Measurements from ENCODE around the gene UNG.

DNA sequence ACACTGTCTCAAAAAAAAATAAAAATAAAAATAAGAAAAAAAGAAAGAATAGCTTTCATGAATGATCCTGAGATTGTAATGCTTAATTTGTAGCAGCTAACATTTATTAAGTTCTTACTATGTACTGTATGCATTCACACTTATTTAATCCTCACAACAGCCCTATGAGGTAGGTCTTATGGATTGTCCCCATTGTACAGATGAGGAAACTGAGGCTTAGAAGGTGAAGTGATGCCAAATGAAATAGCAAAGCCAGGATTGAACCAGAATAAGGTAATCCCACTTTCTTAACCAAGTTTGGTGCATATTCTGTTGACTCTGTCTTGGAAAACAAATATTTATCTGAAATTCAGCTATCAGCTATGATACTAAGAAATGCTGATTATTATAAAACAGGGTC, 42.9 kb upstream of the UNG start:
- TF ChIP-seq, protein P1, sequence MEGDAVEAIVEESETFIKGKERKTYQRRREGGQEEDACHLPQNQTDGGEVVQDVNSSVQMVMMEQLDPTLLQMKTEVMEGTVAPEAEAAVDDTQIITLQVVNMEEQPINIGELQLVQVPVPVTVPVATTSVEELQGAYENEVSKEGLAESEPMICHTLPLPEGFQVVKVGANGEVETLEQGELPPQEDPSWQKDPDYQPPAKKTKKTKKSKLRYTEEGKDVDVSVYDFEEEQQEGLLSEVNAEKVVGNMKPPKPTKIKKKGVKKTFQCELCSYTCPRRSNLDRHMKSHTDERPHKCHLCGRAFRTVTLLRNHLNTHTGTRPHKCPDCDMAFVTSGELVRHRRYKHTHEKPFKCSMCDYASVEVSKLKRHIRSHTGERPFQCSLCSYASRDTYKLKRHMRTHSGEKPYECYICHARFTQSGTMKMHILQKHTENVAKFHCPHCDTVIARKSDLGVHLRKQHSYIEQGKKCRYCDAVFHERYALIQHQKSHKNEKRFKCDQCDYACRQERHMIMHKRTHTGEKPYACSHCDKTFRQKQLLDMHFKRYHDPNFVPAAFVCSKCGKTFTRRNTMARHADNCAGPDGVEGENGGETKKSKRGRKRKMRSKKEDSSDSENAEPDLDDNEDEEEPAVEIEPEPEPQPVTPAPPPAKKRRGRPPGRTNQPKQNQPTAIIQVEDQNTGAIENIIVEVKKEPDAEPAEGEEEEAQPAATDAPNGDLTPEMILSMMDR (IDR thresholded peaks at IDR 0.05): no peak
- TF ChIP-seq POLR2A (IDR thresholded peaks at IDR 0.05): no peak
